Embryonic facial prominence (tissue), 1 donor: ENCODE results near the gene C1D.
"Not testable (repeated sequence)": the region's sequence is repeated elsewhere in the genome, so short reads cannot be mapped to it uniquely, and the experiment has no call there.

Experiments
- DNase-seq: peaks from one replicate; pipeline ENCODE4 v3.0.0-alpha.2; 2016; ENCODE audit errors: extremely low spot score

The C1D gene

DNA sequence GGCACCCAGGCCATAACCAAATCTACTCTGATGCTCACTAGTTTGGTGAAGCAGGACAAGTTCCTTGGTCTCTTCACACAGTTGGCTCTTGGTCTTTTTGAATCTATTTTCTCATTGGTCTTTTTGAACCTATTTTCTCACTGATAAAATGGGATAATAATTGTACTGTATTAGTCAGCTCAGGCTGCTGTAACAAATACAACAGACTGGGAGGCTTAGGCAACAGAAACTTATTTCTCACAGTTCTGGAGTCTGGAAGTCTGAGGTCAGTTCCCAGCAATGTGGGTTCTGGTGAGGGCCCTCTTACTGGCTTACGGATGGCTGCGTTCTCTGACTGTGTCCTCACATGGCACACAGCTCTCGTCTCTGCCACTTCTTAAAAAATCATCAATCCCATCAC is 63.5 kb downstream of the C1D start:
- DNase-seq, result no peak

DNA sequence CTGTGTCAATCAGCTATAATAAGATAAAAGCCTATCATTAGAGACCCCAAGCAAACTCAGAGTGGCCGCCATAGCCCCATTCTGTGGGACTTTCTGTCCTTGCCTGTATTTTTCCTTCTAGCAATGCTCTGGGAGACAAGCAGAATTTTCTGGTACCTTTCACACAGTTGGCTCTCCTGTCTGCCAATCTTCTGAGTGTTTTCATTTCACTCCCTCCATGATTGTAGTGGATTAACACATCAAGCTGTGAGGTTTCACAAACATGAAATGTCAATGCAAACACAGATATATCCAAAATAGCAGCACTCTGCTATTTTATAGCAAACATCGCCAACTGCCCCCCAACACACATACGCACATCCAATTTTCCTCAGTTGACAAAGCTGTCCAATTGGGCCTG is 64.9 kb downstream of the C1D start:
- DNase-seq, result no peak

DNA sequence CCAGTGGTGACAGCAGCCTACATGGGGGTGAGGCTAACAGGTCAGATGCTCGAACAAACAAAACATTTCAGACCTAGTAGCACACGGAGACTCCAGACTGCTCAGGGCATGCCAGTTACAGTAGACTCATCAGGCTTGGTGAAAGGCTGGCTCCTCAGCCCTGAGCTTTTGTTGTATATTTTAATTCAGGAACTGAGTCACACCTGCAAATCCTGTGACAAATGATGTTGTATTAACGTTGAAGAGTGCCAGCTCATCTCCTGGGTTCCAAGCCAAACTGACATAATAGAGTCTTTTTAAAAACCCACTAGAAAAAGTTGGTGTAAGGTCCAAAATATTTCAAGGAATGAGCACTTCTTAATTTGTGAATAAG is 65.3 kb downstream of the C1D start:
- no peak for DNase-seq

- DNase-seq, result no peak
Observed at GRCh38 chr2:67996772-67997527, 65.9 kb downstream of the C1D start.

DNA sequence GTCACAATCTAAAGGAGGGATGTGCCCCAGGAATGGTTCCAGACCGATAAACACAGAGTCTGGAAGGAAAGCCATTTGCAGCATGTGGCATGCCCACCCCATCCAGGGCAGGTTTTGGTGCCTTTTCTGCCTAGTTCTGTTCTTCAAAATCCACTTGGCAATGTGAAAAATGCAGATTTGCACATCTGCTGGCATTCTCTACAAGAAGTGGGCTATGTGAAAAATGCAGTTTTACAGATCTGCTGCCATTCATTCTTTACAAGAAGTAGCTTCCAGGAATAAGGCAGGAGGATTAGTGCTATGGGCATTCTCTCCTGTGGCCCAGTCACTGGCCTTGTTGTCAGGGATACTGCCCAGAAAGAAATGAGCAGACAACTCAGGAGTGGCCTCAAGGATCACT is 68.1 kb downstream of the C1D start:
- no peak for DNase-seq

- not testable (repeated sequence) for DNase-seq
Observed at GRCh38 chr2:67994069-67994468, 68.7 kb downstream of the C1D start.

- no peak for DNase-seq
Observed at GRCh38 chr2:67993329-67993728, 69.5 kb downstream of the C1D start.

GRCh38 chr2:67991456-67991855 is 71.3 kb downstream of the C1D start:
- no peak for DNase-seq
